CD8-positive, alpha-beta memory T cell (primary cell): ENCODE measurements around the gene LTB4R. TPM values are rescaled to one million over a fixed set of nuclear protein-coding genes. Genes with fewer than 3 reads are reported as not detected.
A peak's percentile ranks its signal among the peaks of the same experiment; 100 is the strongest.
"Not testable (repeated sequence)": the region's sequence is repeated elsewhere in the genome, so short reads cannot be mapped to it uniquely, and the experiment has no call there.

Experiments
- CTCF ChIA-PET: fragments of 350-600 bp; sonication (Branson Sonifier 250); formaldehyde crosslinking; loops from one replicate; lab custom pipeline; 2021; ENCODE audit warnings: antibody characterized with exemption; lab: Charles Lee
- POLR2A ChIA-PET: fragments of 350-600 bp; sonication (Branson Sonifier 250); formaldehyde crosslinking; loops from one replicate; lab custom pipeline; 2021; ENCODE audit warnings: antibody characterized with exemption; lab: Charles Lee
- DNase-seq, 5 donors: peaks; one replicate each; pipeline versions ENCODE4 v3.0.0 to v3.0.0-alpha.2; 2020 to 2022; ENCODE audit warnings: mixed read lengths in 1 of 5
- H3K27ac ChIP-seq: one replicate; pipeline ENCODE4 v1.7.0; 2013; ENCODE audit warnings: low read depth, mild to moderate bottlenecking, low read length, moderate library complexity
- H3K27me3 ChIP-seq: 2 replicates; pipeline ENCODE4 v1.7.0; 2013; ENCODE audit warnings: low read length, mild to moderate bottlenecking; ENCODE audit not compliant: insufficient read depth, poor library complexity, severe bottlenecking
- H3K36me3 ChIP-seq: 2 replicates; pipeline ENCODE4 v1.7.0; 2013; ENCODE audit warnings: mild to moderate bottlenecking, low read length, moderate library complexity; ENCODE audit not compliant: insufficient read depth
- H3K4me1 ChIP-seq: 2 replicates; pipeline ENCODE4 v1.7.0; 2013; ENCODE audit warnings: mild to moderate bottlenecking, low read length, moderate library complexity; ENCODE audit not compliant: insufficient read depth
- H3K4me3 ChIP-seq: 2 replicates; pipeline ENCODE4 v1.7.0; 2013; ENCODE audit warnings: mild to moderate bottlenecking, low read length
- H3K9me3 ChIP-seq: 2 replicates; pipeline ENCODE4 v1.7.0; 2013; ENCODE audit warnings: mild to moderate bottlenecking, low read length
- H3K27ac Mint-ChIP-seq, 8 donors: one replicate each; pipeline ENCODE4 v1.8.0; 2020 to 2021; ENCODE audit warnings: mixed read lengths in 8 of 8, mild to moderate bottlenecking in 6 of 8, inconsistent platforms in 3 of 8, moderate library complexity in 3 of 8
- H3K27me3 Mint-ChIP-seq, 2 donors: one replicate each; pipeline ENCODE4 v1.8.0; 2020 to 2021; ENCODE audit warnings: mixed read lengths in 2 of 2, mild to moderate bottlenecking in 1 of 2, moderate library complexity in 1 of 2
- H3K36me3 Mint-ChIP-seq, 3 donors: one replicate each; pipeline ENCODE4 v1.8.0; 2020 to 2021; ENCODE audit warnings: mixed read lengths in 3 of 3, inconsistent platforms in 1 of 3, mild to moderate bottlenecking in 1 of 3
- H3K4me1 Mint-ChIP-seq, 3 donors: one replicate each; pipeline ENCODE4 v1.8.0; 2020 to 2021; ENCODE audit warnings: mixed read lengths in 3 of 3, inconsistent platforms in 1 of 3, mild to moderate bottlenecking in 1 of 3
- H3K4me3 Mint-ChIP-seq, 7 donors: one replicate each; pipeline ENCODE4 v1.8.0; 2020 to 2021; ENCODE audit warnings: mixed read lengths in 7 of 7, mild to moderate bottlenecking in 6 of 7, moderate library complexity in 4 of 7, inconsistent platforms in 2 of 7
- H3K9me3 Mint-ChIP-seq, 5 donors: one replicate each; pipeline ENCODE4 v1.8.0; 2020 to 2022; ENCODE audit warnings: mixed read lengths in 5 of 5, mild to moderate bottlenecking in 3 of 5, moderate library complexity in 2 of 5, inconsistent platforms in 1 of 5
- polyA plus RNA-seq: library from polyadenylated mRNA; unstranded; fragments of 300-500 nt; fragmentation: Illumina TruSeq; gene quantifications from one replicate; pipeline ENCODE4 v1.2.3, GENCODE V29; 2021
- total RNA-seq, 2 experiments: library from RNA; stranded (reverse); gene quantifications; one replicate each; pipeline ENCODE4 v1.2.3, GENCODE V29; 2021

Gene LTB4R
- total and polyA plus RNA-seq, 3 experiments from 2014 or later = 9.8 to 12.3 (median 10.3) TPM

- no peak overlapping the region for H3K27ac Mint-ChIP-seq
- POLR2A ChIA-PET = interaction anchor here (0.6 kb wide), 1 partner anchor 12 kb away, joined by 5 read pairs; no protein-coding TSS in a partner anchor
- peaks cover 3% of the 10 kb centered on the region for H3K27me3 ChIP-seq
- H3K36me3 Mint-ChIP-seq = no peaks in the 10 kb centered on the region
- H3K9me3 ChIP-seq = no peaks in the 10 kb centered on the region
- CTCF ChIA-PET = interaction anchor here (0.8 to 1.9 kb wide), 3 partner anchors 13 to 80 kb away, joined by 3 to 6 read pairs (median 5); no protein-coding TSS in a partner anchor
- H3K9me3 Mint-ChIP-seq = no peaks in the 10 kb centered on the region
- H3K4me3 ChIP-seq = no peak overlapping the region
- no peak for DNase-seq
- no peak overlapping the region for H3K27ac ChIP-seq
- no peaks in the 10 kb centered on the region for H3K4me1 Mint-ChIP-seq
- H3K27me3 Mint-ChIP-seq = peaks cover 29 to 58% of the 10 kb centered on the region in 2 donors
- H3K36me3 ChIP-seq = no peaks in the 10 kb centered on the region
- H3K4me3 Mint-ChIP-seq = no peak overlapping the region
- no peaks in the 10 kb centered on the region for H3K4me1 ChIP-seq
These were observed 40.2 kb downstream of the LTB4R start for GRCh38 chr14:24351517-24351916.

- no peak overlapping the region for H3K4me3 ChIP-seq
- DNase-seq = no peak
- H3K36me3 Mint-ChIP-seq = no peaks in the 10 kb centered on the region
- H3K9me3 Mint-ChIP-seq = no peaks in the 10 kb centered on the region
- no peak overlapping the region for H3K4me3 Mint-ChIP-seq
- H3K27me3 Mint-ChIP-seq = peaks cover 31 to 61% of the 10 kb centered on the region in 2 donors
- H3K4me1 ChIP-seq = no peaks in the 10 kb centered on the region
- H3K36me3 ChIP-seq = no peaks in the 10 kb centered on the region
- H3K27ac Mint-ChIP-seq = no peak overlapping the region
- peaks cover 3% of the 10 kb centered on the region for H3K27me3 ChIP-seq
- H3K4me1 Mint-ChIP-seq = no peaks in the 10 kb centered on the region
- ChIA-PET POLR2A (no interaction called here), CTCF (no interaction called here)
- H3K27ac ChIP-seq = no peak overlapping the region
- H3K9me3 ChIP-seq = no peaks in the 10 kb centered on the region
These were observed 42.5 kb downstream of the LTB4R start for GRCh38 chr14:24353559-24354481.

- H3K36me3 Mint-ChIP-seq, H3K27me3 ChIP-seq, H3K27ac ChIP-seq, CTCF ChIA-PET, H3K4me3 Mint-ChIP-seq, H3K4me1 ChIP-seq, H3K36me3 ChIP-seq, H3K4me1 Mint-ChIP-seq, H3K9me3 ChIP-seq, DNase-seq, H3K27ac Mint-ChIP-seq, H3K4me3 ChIP-seq, H3K9me3 Mint-ChIP-seq: not testable (repeated sequence)
- POLR2A ChIA-PET = interaction anchor here (0.7 kb wide), 1 partner anchor 108 kb away, joined by 4 read pairs; no protein-coding TSS in a partner anchor
- peaks cover 32 to 60% of the 10 kb centered on the region in 2 donors for H3K27me3 Mint-ChIP-seq
These were observed 43.2 kb downstream of the LTB4R start for GRCh38 chr14:24354482-24354825.

GRCh38 chr14:24355009-24355408 is 43.7 kb downstream of the LTB4R start:
- H3K4me3 Mint-ChIP-seq = no peak overlapping the region
- peaks cover 33 to 60% of the 10 kb centered on the region in 2 donors for H3K27me3 Mint-ChIP-seq
- no peaks in the 10 kb centered on the region for H3K9me3 ChIP-seq
- H3K27ac Mint-ChIP-seq = no peak overlapping the region
- no peaks in the 10 kb centered on the region for H3K4me1 ChIP-seq
- POLR2A ChIA-PET = interaction anchor here (0.7 kb wide), 1 partner anchor 108 kb away, joined by 4 read pairs; no protein-coding TSS in a partner anchor
- no peaks in the 10 kb centered on the region for H3K4me1 Mint-ChIP-seq
- peaks cover 9% of the 10 kb centered on the region for H3K27me3 ChIP-seq
- no peak for DNase-seq
- CTCF ChIA-PET = no interaction called here
- H3K27ac ChIP-seq = no peak overlapping the region
- no peaks in the 10 kb centered on the region for H3K36me3 ChIP-seq
- H3K4me3 ChIP-seq = no peak overlapping the region
- H3K9me3 Mint-ChIP-seq = peaks cover 0 to 3% (median 3%) of the 10 kb centered on the region in 5 donors
- H3K36me3 Mint-ChIP-seq = no peaks in the 10 kb centered on the region

GRCh38 chr14:24356208-24356607 is 44.9 kb downstream of the LTB4R start:
- H3K4me1 Mint-ChIP-seq = no peaks in the 10 kb centered on the region
- no peak overlapping the region for H3K4me3 Mint-ChIP-seq
- H3K27ac ChIP-seq = no peak overlapping the region
- H3K36me3 Mint-ChIP-seq = peaks cover 0 to 7% (median 3%) of the 10 kb centered on the region in 3 donors
- H3K9me3 Mint-ChIP-seq = peaks cover 3 to 10% (median 8%) of the 10 kb centered on the region in 5 donors
- POLR2A ChIA-PET = no interaction called here
- no peaks in the 10 kb centered on the region for H3K4me1 ChIP-seq
- CTCF ChIA-PET = interaction anchor here (1.3 kb wide), 1 partner anchor 23 kb away, joined by 3 read pairs; no protein-coding TSS in a partner anchor
- H3K27me3 ChIP-seq = peaks cover 9% of the 10 kb centered on the region
- H3K27ac Mint-ChIP-seq = no peak overlapping the region
- no peak for DNase-seq
- H3K4me3 ChIP-seq = no peak overlapping the region
- H3K27me3 Mint-ChIP-seq = peaks cover 34 to 55% of the 10 kb centered on the region in 2 donors
- H3K9me3 ChIP-seq = no peaks in the 10 kb centered on the region
- no peaks in the 10 kb centered on the region for H3K36me3 ChIP-seq

GRCh38 chr14:24360281-24360680 is 49.0 kb downstream of the LTB4R start:
- Mint-ChIP-seq H3K27ac (no peak overlapping the region), H3K9me3 (peaks cover 3 to 10% (median 8%) of the 10 kb centered on the region in 5 donors), H3K36me3 (peaks cover 0 to 7% (median 3%) of the 10 kb centered on the region in 3 donors), H3K4me3 (peak overlapping the region in 1 of 7 donors; percentile 44), H3K4me1 (peaks cover under 1 to 4% (median 2%) of the 10 kb centered on the region in 3 donors), H3K27me3 (peaks cover 30 to 56% of the 10 kb centered on the region in 2 donors)
- Histone ChIP-seq H3K36me3 (no peaks in the 10 kb centered on the region), H3K4me3 (no peak overlapping the region), H3K27ac (no peak overlapping the region), H3K9me3 (no peaks in the 10 kb centered on the region), H3K4me1 (peaks cover under 1% of the 10 kb centered on the region), H3K27me3 (peaks cover 10% of the 10 kb centered on the region)
- DNase-seq = no peak
- ChIA-PET POLR2A (interaction anchor here (1.3 kb wide), 1 partner anchor 71 kb away, joined by 3 read pairs; no protein-coding TSS in a partner anchor), CTCF (interaction anchor here (1.0 kb wide), 1 partner anchor 76 kb away, joined by 3 read pairs; no protein-coding TSS in a partner anchor)

GRCh38 chr14:24361326-24361725 is 50.0 kb downstream of the LTB4R start:
- Histone ChIP-seq H3K4me1 (peaks cover 11% of the 10 kb centered on the region), H3K27me3 (peaks cover 19% of the 10 kb centered on the region), H3K36me3 (no peaks in the 10 kb centered on the region), H3K9me3 (no peaks in the 10 kb centered on the region), H3K27ac (no peak overlapping the region), H3K4me3 (no peak overlapping the region)
- CTCF ChIA-PET = interaction anchor here (0.9 to 2.5 kb wide), 5 partner anchors 12 to 75 kb away, joined by 3 to 10 read pairs (median 3); partner anchors contain the start of genes CBLN3 and KHNYN
- H3K36me3 Mint-ChIP-seq = peaks cover 0 to 7% (median 3%) of the 10 kb centered on the region in 3 donors
- no peak overlapping the region for H3K4me3 Mint-ChIP-seq
- H3K27me3 Mint-ChIP-seq = peaks cover 40 to 65% of the 10 kb centered on the region in 2 donors
- H3K27ac Mint-ChIP-seq = no peak overlapping the region
- DNase-seq = no peak
- H3K4me1 Mint-ChIP-seq = peaks cover 9 to 14% (median 12%) of the 10 kb centered on the region in 3 donors
- POLR2A ChIA-PET = no interaction called here
- H3K9me3 Mint-ChIP-seq = peaks cover 3 to 10% (median 8%) of the 10 kb centered on the region in 5 donors
